Suprapubic skin (tissue), 3 donors: ENCODE results near the gene KRTAP16-1.

Experiments
- CTCF ChIP-seq, 2 donors: fragments of 200-600 bp in 1 of 2; fragments of 450-650 bp in 1 of 2; sonication (generic) in 1 of 2; IDR thresholded peaks; one replicate each; pipeline ENCODE4 v1.5.1; 2016 to 2019; ENCODE audit warnings: antibody characterized with exemption in 2 of 2, mild to moderate bottlenecking in 1 of 2, moderate library complexity in 1 of 2
- POLR2A ChIP-seq, 2 donors: fragments of 450-650 bp; IDR thresholded peaks; one replicate each; pipeline ENCODE4 v1.6.1; 2017; ENCODE audit warnings: antibody characterized with exemption in 2 of 2, mild to moderate bottlenecking in 2 of 2, moderate library complexity in 2 of 2

DNA sequence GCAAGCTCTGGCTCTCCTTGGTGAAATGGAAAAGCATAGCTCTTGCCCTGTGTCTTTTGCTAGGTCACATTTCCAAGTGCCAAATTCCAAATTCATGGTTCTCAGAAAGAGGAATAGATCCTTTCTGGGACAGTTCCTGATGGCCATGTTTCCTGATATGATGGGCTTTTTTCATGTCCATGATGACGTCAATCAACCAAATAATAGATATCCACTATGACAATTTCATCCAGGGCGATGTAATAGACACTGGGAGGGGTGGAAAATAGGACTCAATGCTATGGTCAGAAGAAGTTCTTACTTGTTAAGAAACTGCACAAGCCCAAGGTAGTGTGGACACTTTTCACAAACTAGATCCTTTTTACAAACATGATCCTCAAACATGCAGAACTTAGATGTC, 42.1 kb upstream of the KRTAP16-1 start:
- TF ChIP-seq CTCF (IDR thresholded peaks at IDR 0.05) (no peak), POLR2A (IDR thresholded peaks at IDR 0.05) (no peak)
